Chondrocyte (in vitro differentiated cells): ENCODE data around the gene LGI4. TPM values are rescaled to one million over a fixed set of nuclear protein-coding genes. Genes with fewer than 3 reads are reported as not detected.

Source experiments
- DNase-seq: peaks from one replicate; pipeline ENCODE4 v3.0.0; 2021; ENCODE audit warnings: mixed read lengths, low spot score
- H3K27ac Mint-ChIP-seq: one replicate; pipeline ENCODE4 v1.8.0; 2021; ENCODE audit warnings: mild to moderate bottlenecking, moderate library complexity, mixed read lengths; ENCODE audit not compliant: unreplicated experiment
- H3K27me3 Mint-ChIP-seq: 2 replicates; pipeline ENCODE4 v1.8.0; 2021; ENCODE audit warnings: low read depth, mixed read lengths
- H3K36me3 Mint-ChIP-seq: 2 replicates; pipeline ENCODE4 v1.8.0; 2021; ENCODE audit warnings: low read depth, mixed read lengths
- H3K4me1 Mint-ChIP-seq: 2 replicates; pipeline ENCODE4 v1.8.0; 2021; ENCODE audit warnings: low read depth, mild to moderate bottlenecking, mixed read lengths
- H3K4me3 Mint-ChIP-seq: one replicate; pipeline ENCODE4 v1.8.0; 2021; ENCODE audit warnings: mild to moderate bottlenecking, moderate library complexity, mixed read lengths; ENCODE audit not compliant: unreplicated experiment
- H3K9me3 Mint-ChIP-seq: 2 replicates; pipeline ENCODE4 v1.8.0; 2021; ENCODE audit warnings: low read depth, mixed read lengths
- total RNA-seq: library from RNA; stranded (reverse); gene quantifications from 3 replicates; pipeline ENCODE4 v1.2.1, GENCODE V29; 2021
- TF ChIP-seq, protein P1 (sequence below): fragments of 200-600 bp; sonication (generic); IDR thresholded peaks from 2 replicates; pipeline ENCODE4 v1.5.0; 2021; ENCODE audit warnings: antibody characterized with exemption, mild to moderate bottlenecking, moderate library complexity

LGI4 gene
- total RNA-seq, 1 donor from 2014 or later = 1.3 TPM

DNA sequence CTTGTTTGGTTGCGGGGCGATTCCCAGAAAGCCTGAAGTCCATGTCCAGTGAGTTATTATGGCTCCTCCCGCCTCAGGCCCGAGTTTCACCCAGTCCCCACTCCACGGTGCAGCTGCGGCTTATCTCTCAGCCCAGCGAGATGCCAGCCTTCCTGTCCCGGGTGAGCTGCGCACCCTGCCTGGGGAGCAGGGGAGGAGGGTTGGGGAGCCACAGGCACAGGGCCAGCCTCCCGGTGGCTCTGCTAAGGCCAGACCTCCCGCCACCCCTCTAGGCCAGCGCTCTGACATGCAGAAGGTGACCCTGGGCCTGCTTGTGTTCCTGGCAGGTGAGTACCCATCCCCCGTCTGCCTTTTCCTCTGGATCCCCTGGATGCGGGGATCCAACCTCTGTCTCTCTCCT, 15.8 kb downstream of the LGI4 start:
- H3K4me3 Mint-ChIP-seq = no peak overlapping the region
- TF ChIP-seq, protein P1, sequence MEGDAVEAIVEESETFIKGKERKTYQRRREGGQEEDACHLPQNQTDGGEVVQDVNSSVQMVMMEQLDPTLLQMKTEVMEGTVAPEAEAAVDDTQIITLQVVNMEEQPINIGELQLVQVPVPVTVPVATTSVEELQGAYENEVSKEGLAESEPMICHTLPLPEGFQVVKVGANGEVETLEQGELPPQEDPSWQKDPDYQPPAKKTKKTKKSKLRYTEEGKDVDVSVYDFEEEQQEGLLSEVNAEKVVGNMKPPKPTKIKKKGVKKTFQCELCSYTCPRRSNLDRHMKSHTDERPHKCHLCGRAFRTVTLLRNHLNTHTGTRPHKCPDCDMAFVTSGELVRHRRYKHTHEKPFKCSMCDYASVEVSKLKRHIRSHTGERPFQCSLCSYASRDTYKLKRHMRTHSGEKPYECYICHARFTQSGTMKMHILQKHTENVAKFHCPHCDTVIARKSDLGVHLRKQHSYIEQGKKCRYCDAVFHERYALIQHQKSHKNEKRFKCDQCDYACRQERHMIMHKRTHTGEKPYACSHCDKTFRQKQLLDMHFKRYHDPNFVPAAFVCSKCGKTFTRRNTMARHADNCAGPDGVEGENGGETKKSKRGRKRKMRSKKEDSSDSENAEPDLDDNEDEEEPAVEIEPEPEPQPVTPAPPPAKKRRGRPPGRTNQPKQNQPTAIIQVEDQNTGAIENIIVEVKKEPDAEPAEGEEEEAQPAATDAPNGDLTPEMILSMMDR = no peak
- H3K4me1 Mint-ChIP-seq = peaks cover 22% of the 10 kb centered on the region
- no peak overlapping the region for H3K27ac Mint-ChIP-seq
- no peak for DNase-seq
- no peaks in the 10 kb centered on the region for H3K9me3 Mint-ChIP-seq
- H3K27me3 Mint-ChIP-seq = peaks cover 19% of the 10 kb centered on the region
- no peaks in the 10 kb centered on the region for H3K36me3 Mint-ChIP-seq

DNA sequence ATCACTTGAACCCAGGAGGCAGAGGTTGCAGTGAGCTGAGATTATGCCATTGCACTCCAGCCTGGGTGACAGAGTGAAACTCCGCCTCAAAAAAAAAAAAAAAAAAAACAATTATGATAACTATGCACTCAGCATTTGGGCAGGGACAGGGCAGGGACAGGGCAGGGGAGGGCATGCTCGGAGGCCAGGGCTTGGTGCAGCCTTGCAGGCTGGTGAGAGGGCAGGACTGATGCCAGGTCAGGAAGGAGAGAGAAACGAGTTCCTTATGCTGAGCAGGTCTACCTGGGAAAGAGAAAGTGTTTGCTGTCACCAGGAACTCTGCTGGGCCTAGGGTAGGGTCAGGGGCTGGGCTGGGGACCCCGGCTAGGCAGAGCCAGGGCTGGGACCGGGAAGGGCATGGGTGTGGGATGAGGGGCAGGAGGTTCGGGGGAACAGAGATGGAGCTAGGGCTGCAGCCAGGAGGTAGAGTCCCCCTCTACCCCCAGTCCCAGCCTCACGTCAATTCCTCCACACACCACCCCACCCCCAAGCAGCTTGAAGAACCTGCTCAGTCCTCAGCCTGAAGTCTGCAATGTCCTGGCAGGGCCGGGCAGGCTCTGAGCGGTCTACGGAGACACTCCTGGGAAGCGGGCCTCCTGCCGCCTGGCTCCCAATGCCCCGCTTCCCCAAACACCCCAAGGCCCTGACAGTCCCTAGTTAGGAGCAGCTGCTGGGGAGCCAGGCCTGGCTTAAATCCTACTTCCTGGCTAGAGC, 16.4 kb downstream of the LGI4 start:
- no peak overlapping the region for H3K27ac Mint-ChIP-seq
- peaks cover 15% of the 10 kb centered on the region for H3K4me1 Mint-ChIP-seq
- H3K27me3 Mint-ChIP-seq = peaks cover 19% of the 10 kb centered on the region
- H3K9me3 Mint-ChIP-seq = no peaks in the 10 kb centered on the region
- H3K4me3 Mint-ChIP-seq = no peak overlapping the region
- TF ChIP-seq, protein P1 = no peak
- no peak for DNase-seq
- no peaks in the 10 kb centered on the region for H3K36me3 Mint-ChIP-seq

DNA sequence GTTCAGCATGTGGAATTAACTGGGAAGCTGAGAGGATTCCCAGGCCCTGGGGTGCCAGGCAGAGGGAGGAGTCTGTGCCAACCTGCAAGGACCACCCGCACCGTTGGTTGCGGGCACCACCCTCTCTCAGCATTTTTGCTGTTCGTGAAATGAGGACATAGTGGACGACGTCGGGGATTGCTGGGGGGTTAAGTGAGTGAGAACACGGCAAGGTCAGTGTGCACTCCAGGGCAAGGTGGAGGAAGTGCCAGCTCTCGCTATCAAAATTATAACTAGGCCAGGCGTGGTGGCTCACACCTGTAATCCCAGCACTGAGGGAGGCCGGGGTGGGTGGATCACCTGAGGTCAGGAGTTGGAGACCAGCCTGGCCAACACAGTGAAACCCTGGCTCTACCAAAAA, 17.1 kb downstream of the LGI4 start:
- Mint-ChIP-seq H3K27ac (no peak overlapping the region), H3K27me3 (peaks cover 19% of the 10 kb centered on the region), H3K4me1 (peaks cover 14% of the 10 kb centered on the region), H3K36me3 (no peaks in the 10 kb centered on the region), H3K9me3 (no peaks in the 10 kb centered on the region), H3K4me3 (no peak overlapping the region)
- DNase-seq = no peak
- TF ChIP-seq, protein P1 = no peak

DNA sequence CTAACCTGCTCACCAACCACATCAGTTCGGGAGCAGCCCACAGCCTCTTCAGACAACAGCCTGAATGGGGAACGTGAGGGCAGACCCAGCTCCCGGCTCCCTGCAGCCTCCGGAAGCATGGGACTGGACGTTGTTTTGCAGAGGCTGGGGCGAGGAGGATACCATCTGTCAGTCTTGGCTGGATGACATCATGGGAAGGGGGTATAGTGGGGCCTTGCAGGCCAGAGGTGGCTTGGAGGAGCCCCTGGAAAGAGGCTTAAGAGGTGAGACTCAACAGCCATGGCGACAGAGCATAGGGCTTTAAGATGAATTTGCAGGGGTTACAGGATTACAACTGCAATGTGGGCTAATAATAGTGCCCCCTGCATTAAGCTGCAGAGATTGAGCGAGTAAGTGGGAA, 17.7 kb downstream of the LGI4 start:
- TF ChIP-seq, protein P1 = no peak
- DNase-seq = no peak
- H3K4me1 Mint-ChIP-seq = peaks cover 14% of the 10 kb centered on the region
- no peak overlapping the region for H3K4me3 Mint-ChIP-seq
- H3K27ac Mint-ChIP-seq = no peak overlapping the region
- no peaks in the 10 kb centered on the region for H3K9me3 Mint-ChIP-seq
- H3K36me3 Mint-ChIP-seq = no peaks in the 10 kb centered on the region
- H3K27me3 Mint-ChIP-seq = peaks cover 16% of the 10 kb centered on the region

DNA sequence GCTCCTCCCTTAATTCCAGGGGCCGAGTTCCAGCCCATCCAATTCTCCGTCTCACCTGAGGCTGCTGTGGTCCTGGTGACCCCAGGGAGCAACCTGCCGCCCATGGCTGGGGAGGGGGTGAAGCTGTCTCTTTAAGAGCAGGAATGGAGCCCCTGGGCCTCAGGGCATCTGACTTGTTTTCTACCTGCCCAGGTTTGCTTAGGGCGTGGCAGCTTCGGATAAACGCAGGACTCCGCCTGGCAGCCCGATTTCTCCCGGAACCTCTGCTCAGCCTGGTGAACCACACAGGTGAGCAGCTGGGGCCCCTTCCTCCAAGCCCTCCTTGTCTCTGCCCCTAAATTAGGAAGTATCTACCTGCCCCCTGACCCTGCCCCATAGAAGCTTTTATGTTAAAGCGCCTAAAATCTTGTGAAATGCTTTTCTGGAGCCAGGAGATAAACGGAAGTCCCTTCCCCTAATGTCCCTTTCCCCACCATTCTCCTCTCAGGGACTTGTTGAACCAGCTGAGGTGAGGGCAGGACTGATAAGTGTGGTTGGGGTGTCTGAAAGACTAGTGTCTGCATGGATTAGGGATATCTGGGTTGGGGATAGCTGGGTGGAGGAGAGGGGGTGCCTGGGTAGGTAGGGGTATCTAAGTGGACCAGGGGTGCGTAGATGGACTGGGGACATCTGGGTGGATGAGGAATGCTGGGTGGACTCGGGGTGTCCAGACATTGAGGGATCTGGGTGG, 18.6 kb downstream of the LGI4 start:
- H3K27me3 Mint-ChIP-seq = peaks cover 18% of the 10 kb centered on the region
- no peaks in the 10 kb centered on the region for H3K36me3 Mint-ChIP-seq
- H3K9me3 Mint-ChIP-seq = no peaks in the 10 kb centered on the region
- no peak for DNase-seq
- H3K4me1 Mint-ChIP-seq = peaks cover 14% of the 10 kb centered on the region
- TF ChIP-seq, protein P1 = no peak
- H3K27ac Mint-ChIP-seq = no peak overlapping the region
- no peak overlapping the region for H3K4me3 Mint-ChIP-seq
